ENCODE data around the gene EFNA5.
A peak's percentile ranks its signal among the peaks of the same experiment; 100 is the strongest.

Gene EFNA5

DNA sequence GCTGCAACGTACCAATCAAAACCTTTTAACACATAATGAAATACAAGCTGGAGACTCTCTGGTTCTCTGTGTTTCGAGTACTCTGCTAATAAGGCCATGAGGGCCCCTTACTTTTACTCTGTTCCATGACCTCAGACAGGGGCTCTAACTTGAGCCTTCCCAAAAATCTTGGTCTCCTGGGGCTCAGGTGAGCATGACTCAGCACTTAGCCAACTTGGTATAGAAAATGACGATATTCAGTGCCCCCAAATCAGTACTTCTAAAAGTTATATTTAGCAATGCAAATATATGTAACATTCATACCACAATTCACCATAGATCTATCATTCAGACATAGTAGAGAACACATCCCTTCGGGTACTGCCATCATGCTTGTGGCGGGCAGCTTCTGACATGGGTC, 278.9 kb downstream of the EFNA5 start:
- no peak for DNase-seq (ENCODE audit: low spot score)

DNA sequence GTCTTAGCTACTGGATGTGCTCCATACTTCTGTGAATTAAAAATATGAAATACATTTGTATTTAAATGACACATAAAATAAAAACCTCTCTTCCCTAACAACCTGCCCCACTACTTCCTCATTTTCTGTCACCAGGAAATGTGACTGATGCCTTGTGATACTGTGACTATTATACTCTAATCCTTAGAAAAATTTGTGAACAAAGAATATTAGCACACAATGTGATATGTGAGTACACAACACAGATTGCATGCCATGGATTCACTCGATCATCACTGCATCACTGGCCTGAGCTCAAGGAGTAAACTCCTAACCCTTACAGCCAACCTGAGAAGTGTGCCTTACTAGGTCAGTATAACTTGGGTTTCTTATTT, 281.0 kb downstream of the EFNA5 start:
- DNase-seq (ENCODE audit: low spot score) = no peak

DNA sequence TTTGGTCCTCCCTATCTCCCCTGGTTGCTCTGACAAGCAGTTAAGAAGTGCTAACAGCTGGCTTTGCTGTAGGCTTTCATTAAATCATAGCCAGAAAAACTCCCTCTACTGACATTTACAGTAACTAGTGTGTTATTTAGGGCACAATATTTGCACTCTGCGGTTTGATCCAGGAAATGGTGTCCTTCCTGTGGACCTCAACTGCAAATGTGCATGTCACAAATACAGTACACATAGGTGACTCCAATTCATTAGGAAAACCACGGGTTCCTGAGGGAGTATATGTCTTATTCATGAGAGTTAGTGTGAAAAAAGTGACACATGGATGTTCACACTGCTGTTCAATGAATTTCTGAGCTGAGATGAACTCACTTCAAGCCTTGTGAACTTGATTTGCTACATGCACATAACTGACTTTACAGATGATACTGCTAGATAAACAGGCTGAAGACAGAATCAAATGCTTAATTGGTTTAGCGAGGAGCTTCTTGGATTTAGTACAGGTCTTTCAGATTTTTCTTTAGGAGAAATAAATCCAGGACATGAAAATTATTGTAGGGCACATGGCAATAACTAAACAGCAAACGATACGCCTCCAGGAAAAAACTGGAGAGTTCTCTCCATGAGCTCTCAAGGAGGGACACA, 281.5 kb downstream of the EFNA5 start:
- DNase-seq (ENCODE audit: low spot score) = peak; percentile 15

DNA sequence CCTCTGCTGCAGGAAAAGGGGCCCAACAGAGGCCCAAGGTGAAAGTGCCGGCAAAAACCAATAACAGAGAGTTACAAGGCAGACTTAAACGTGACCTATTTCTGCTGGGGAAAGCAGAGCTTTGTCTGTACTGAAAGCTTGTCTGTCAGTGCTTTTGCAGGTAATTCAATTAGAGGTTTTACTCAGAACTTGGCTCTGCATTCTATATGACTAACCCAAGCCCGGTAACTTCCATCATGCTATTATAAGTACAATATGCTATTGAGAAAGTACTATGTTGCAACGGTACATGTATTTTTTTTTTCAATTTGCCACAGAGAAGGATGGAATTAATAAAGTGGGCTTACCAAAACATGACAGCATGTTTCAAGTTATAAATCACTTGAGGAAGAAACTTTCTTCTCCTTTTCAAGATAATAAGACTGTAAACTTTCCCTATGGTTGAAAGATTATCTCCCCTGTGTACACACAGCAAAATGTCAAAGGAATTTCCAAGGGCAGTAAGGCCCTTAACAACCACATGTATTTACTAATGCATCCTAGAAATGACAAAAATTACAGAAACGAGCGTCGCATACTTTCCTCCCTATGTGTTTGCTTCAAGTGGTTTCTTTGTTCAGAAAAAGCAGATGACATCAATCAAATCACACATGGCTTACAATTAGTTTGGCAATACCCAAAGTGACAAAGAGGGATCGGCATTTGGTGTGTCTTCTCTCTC, 282.4 kb downstream of the EFNA5 start:
- DNase-seq (ENCODE audit: low spot score) = no peak

DNA sequence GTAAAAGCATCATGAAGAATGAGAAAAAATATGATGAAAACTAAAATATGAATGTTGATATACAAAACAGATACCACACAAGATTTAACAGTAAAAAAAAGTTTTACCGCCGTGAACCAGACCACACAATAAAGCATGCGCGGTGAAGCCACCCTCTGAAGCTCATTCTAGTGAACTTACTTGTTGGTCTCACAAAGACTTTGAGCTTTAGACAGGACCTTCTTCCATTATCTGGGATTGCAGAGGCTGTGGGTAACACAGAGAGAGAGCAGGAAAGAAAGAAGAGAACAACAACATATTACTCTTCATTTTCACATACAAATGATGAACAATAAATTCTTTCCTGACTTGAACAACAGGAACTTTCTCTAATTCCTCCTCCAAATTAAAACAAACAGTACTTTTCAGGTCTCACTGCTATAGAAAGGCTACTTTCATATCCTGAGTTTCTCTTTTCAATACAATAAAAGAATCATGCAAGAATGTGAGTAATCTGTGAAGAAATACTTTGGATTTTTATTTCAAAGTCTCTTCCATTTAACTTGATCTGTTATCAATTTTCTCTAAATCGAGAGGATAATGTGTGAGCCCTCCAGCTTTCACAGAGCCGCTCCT, 283.1 kb downstream of the EFNA5 start:
- no peak for DNase-seq (ENCODE audit: low spot score)

DNA sequence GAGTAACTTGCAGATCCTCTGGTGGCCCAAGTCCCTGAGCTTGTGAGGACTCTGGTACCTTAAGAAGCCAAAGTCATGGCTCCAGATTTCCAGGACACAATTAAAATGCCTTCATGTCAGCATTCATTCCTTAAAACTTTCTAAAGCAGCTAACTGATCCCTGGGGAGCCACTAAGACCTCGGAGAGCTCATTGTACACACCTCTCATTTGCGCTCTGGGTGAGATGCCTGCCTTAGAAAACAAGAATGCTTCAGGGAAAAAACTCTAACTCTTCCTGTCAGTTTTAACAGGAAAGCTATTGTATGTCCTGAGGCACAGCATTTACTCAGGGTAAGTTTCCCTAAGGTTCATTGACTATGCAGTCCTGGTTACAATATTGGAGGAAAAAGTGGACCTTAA, 285.0 kb downstream of the EFNA5 start:
- no peak for DNase-seq (ENCODE audit: low spot score)

DNA sequence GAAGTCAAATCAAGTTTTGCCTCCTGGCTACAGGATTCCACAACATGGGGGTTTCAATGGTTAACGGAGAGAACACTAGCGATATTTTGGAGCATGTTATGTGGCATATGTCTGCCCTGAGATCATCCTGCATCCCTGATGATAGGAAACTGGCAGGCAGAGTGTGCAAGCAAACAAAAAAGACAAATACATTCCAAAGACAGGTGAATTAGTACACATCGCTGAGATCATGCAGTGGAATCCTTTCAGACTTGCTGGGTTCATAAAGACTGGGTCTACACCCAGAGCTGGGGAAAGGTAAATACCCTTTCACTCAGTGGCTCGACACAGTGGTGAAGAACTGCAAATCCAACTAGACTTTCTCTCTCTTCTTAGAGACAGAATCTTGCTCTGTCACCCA, 286.5 kb downstream of the EFNA5 start:
- DNase-seq (ENCODE audit: low spot score) = no peak

DNA sequence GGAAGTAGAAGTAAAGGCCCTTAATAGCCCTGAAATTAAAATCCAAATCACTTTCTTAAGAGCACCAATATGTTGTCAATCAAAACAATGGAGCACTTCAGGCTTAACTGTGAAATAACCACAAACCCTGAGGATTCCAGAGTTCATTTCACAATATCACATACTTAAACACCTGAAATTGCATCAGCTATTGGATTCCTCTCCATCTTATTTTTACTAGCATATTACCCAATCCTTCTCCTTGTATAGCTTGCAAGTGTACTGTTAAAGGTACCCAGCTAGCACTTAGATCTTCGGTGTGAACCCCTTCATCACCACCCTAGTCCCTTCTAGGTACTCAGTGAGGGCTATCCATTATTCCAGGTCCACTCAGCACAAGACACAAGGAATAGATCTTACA, 287.3 kb downstream of the EFNA5 start:
- DNase-seq (ENCODE audit: low spot score) = no peak

DNA sequence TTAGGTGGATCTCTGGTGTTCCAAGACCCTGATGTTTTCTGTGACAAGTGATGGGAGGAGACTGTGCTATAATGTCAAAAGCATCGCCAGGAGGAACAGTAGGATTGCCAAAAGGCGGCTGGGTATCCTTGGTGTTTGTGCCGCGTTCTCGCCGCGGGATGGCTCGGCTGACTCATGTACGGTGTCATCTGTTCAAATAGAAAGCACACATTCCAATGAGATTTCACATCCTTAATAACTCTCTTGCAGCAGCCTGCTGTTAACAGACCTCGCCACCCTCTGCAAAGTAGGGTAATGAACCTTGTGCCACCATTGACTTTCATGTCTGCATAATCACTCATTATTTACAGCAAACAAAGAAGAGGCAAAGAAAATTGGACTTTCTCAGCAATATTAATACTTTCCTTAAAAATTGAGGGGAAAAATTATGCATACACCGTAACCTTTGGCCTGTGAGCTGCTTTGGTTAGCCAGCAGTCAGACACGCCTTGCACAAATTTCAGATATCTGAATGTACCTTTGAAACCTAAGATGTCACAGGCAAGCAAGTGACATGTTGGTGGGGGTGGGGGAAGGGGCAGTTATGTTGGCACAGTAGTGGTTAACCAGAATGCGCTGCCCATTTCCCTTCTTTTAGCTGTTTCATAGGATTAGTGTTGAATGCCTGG, 289.4 kb downstream of the EFNA5 start:
- DNase-seq (ENCODE audit: low spot score) = no peak

DNA sequence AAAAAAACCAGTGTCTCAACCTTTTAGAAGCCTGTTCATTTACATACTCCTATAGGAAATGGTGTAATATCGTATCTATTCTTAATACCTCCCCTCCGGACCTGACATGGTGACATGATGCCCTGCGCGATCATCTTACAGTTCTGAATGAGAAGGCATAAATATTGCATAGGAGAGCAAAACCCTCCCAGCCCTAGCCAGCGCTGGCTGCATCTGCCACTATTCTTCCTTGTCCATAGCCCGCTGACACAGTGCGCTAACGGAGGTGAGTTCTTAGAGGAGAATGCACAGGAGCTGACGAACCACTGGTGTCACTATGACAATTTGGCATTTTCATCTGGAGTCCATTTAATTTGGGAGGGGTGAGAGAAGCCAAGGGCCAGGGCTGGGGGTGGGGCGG, 290.1 kb downstream of the EFNA5 start:
- no peak for DNase-seq (ENCODE audit: low spot score)

DNA sequence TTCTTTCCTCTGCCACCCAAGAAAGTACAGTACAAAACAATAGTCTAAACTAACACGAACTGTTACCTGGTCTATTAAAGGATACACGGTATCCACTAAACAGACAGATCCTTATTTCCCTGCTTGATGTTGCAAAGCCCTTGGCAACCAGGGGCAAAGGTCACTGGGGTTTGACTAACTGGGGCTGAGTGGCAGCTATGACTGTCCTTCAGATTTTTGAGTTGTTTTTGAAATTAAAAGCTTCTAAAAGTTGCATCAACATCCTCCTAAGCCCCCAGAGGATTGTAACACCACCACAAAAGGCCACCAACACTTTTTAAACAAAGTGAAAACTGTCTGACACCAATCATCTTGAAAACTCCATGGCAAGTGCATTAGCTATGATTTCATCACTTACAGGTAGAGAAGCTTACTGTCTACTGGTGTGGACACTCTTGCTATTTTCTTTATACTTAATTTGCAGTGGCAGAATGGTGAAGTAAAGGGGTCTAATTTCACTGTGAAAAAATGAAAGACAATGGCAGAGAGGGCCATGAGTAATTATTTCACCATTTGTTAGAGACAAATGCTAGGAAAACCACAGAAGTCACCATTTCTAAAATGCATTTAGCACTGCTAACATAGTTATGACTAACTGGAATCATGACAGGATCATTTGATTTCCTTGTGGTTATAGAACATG, 292.4 kb downstream of the EFNA5 start:
- DNase-seq (ENCODE audit: low spot score) = no peak

DNA sequence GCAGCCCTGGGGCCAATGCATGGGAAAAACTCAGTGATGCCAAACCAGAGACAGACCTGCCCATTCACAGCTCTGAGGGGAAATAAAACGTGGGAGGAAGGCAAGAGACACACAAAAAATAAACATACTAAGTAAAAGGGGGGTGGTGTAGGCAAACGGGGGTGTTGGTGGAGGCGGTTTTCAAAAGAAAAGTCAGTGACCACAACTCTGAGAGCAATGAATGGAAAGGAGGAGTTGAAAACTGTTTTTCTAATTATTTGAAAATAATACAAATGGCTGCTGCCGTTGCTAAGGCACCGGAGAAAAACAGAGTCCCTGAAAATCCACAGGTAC, 293.5 kb downstream of the EFNA5 start:
- no peak for DNase-seq (ENCODE audit: low spot score)

DNA sequence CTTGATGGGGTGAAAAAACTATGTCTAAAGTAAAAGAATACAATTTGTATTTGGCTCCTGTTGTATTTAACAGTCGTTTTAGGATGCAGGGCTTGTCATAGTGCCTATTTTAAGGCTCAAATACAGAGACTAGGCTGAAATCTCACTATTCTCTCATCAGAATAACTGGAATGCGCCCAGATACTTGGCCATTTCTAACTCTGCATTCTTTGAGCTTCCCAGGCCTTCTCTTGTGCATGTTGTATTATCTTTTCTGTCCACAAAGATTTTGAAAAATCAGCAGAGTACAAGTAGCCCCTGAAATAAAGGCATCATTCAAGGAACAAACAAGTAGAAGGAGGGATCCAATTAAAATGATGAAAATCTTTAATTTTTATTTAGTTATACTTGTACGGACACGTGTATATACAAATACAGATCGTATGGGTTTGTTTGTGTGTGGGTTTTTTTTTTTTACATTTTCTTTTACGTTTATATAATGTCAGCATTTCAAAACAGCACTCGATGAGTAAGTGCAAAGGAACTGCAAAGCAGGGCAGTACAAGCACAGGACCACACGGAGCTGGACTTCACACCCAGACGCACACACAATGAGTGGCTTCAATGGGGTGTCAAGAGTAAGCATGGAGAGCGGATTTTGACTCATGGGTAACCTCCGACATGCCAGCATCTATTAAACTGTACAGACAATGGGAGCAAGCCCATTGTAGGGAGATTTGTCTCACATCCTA, 294.0 kb downstream of the EFNA5 start:
- no peak for DNase-seq (ENCODE audit: low spot score)

DNA sequence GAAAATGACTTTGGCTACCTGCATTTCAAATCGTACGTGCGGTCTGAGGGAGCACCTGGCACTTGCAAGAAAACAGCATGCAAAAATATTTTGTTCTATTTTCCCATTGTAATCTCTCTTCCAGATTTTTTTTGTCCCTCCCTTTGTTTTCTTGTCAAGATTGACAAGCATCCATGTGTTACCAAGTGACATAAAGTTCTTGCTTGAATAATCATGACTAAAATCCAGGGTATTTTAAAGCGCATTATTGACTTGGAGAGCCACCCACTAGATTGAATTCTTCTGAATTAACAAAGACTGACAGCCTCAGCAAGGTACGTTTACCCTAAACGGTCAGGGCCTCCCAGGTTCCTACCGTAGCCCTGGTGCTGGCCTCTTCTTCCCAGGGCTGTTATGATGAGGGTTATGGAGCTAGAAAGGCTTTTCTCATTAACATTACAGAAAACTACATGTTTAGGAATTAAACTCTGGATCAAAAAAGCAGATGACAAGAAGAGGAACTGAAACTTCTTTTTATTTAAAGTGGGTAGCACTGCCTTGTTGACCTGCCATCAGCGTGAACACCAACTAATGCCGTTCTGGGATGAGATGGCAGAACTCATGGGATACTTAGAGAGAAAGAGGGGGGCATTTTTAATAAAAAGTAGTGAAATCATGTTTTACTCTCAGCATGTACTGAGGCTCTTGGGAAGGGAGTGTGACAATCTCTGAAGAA, 297.0 kb downstream of the EFNA5 start:
- DNase-seq (ENCODE audit: low spot score) = no peak

DNA sequence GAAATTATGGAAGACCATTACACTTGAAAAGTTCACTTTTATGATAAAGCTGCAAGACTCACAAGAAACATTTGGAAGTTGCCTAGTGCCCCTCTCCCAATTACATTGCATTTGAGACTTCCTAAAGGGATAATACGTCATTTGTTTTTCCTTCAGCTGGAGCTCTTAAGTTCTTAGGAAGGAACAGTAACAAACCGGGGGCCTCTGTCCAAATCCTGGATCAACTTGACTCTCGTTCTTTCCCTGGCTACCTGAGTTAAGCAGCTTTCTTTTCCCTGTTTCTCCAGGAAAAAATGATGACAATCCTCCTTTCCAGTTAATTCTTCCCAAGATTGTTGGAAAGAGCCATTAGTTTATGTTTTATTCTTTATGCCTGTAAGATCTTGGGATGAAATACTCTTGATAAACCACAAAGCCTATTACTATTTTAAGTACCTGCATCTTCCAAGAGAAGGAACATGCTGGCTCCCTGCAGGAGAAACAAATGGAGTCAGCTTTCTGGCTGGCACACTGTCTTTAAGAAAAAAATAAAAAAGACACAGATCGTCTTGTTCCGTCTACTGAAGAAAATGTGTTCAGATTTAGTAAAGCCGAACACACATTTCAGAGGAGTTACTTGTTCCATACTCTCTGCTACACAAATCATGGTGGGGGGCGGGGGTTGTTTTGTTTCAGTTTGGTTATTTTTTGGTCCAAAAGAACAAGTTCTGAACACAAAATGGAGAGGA, 297.9 kb downstream of the EFNA5 start:
- DNase-seq (ENCODE audit: low spot score) = no peak

DNA sequence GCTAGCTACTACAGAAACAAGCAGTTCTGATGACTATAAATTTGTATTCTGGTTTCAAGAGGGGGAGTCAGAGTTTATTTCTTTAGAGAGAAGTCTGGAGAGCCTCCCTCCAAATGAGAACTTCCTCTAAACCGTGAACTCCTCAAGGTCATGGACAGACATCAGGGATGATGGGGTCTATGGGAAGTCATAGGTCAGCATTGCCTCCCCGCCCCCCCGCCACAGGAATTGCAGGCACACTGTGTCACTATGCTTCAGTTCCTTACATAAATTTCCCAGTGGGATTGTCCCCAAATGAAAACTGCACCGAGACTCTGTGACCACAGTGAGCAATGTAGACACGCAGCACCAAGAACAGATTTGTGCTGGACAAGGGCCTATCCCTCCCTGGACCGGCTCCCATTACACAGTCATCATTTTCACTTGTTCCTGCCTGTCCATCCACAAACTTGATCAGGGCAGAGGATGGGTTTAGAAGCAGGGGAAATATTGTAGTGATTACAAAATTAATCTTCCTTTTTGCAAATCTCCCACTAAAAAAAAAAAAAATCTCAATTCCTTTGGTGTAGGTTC, 300.3 kb downstream of the EFNA5 start:
- no peak for DNase-seq (ENCODE audit: low spot score)

DNA sequence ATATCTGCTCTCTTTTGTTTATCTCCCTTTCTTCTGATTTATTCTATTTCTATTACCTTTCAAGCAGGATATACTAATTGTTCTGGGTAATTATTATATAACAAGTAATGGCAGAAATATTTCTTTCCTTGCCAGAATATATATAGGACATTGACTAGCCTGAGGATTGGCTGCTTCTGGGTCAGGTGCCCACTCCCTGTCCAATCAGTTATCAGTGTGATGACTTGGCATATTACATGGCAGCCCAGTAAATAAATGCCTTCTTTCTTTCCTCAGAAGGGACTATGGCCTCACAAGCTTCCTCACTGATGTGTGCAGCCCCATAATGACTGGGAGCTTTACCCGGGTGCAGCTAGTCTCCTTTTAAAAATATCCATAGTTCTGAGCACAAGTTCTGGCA, 301.1 kb downstream of the EFNA5 start:
- DNase-seq (ENCODE audit: low spot score) = no peak

DNA sequence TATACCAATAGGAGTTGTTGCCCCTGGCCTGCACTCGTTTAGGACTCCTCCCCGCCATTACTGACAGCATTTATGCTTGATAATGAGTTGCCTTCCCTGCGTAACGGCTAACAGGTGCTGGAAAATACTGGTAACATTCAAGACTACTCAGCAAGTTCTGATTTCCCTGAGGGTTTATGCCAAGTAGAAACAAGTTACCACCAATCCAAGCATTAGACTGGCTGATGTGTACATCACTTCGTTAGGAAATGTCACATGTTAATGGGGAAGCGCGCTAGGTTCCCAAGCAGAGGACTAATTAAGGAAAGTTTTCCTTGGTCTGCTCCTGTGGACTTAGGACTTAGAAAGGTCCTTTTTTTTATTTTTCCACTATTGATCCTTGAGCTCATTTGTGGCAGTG, 302.1 kb downstream of the EFNA5 start:
- no peak for DNase-seq (ENCODE audit: low spot score)

DNA sequence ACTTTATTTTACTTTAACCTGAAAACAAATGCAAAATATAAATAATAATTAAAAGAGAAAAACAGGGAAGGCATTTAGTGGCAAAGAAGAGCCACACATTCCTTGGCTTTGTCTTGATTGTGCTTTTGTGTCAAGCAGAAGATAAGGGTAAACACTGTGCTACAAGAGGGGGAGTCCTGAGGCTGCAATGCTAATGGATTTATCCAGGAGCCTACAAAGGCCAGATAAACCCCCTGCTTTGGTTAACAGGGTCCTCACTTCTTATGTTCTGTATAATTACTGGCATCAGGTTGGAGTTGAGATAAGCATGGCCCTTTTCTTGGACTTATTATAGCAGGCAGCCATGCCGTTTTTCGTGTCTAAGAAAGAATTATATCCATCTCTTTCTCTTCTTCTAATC, 302.8 kb downstream of the EFNA5 start:
- no peak for DNase-seq (ENCODE audit: low spot score)

DNA sequence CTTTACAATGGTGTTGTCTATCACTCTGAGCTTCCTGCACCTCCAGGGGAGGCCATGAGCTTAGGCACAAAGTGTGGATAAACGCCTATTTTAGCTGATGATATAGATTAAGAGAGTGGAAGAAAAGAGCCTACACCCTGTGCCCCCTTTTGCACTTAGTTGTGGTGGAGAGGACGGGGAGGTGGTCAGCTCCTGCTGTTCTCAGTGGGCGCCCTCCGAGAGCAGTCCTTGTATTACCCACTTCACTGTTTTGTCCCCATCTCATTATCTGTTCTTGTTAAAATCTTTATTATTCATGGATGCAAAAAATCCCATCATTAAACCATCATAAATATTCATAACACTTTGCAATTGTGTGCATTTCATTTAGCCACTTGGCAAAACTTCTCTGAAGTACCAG, 303.3 kb downstream of the EFNA5 start:
- no peak for DNase-seq (ENCODE audit: low spot score)
